H9 (cell line): ENCODE data around the gene PAK5. TPM values are rescaled to one million over a fixed set of nuclear protein-coding genes. Genes with fewer than 3 reads are reported as not detected.

Source experiments
- DNase-seq: peaks from one replicate; pipeline ENCODE4 v3.0.0-alpha.2; 2017
- H2AFZ ChIP-seq: one replicate; pipeline ENCODE4 v1.6.1; 2013; ENCODE audit warnings: mild to moderate bottlenecking, low read length, control low read depth, moderate library complexity
- H2AK5ac ChIP-seq: 2 replicates; pipeline ENCODE4 v1.6.1; 2013; ENCODE audit warnings: low read length, control low read depth, mixed read lengths; ENCODE audit not compliant: insufficient read length
- H2BK120ac ChIP-seq: one replicate; pipeline ENCODE4 v1.6.1; 2013; ENCODE audit warnings: low read depth, mild to moderate bottlenecking, low read length, control low read depth, inconsistent platforms; ENCODE audit not compliant: poor library complexity, severe bottlenecking
- H2BK12ac ChIP-seq: 2 replicates; pipeline ENCODE4 v1.6.1; 2013; ENCODE audit warnings: low read length, control low read depth, mixed read lengths, low read depth; ENCODE audit not compliant: insufficient read length
- H2BK15ac ChIP-seq: 2 replicates; pipeline ENCODE4 v1.6.1; 2013; ENCODE audit warnings: low read depth, low read length, control low read depth
- H2BK20ac ChIP-seq: one replicate; pipeline ENCODE4 v1.6.1; 2013; ENCODE audit warnings: low read depth, mild to moderate bottlenecking, low read length, control low read depth, inconsistent platforms; ENCODE audit not compliant: poor library complexity, severe bottlenecking
- H2BK5ac ChIP-seq: 2 replicates; pipeline ENCODE4 v1.6.1; 2013; ENCODE audit warnings: low read length, control low read depth, mixed read lengths; ENCODE audit not compliant: insufficient read length
- H3K14ac ChIP-seq: 2 replicates; pipeline ENCODE4 v1.6.1; 2013; ENCODE audit warnings: low read length, control low read depth; ENCODE audit not compliant: insufficient read depth
- H3K18ac ChIP-seq: 2 replicates; pipeline ENCODE4 v1.6.1; 2013; ENCODE audit warnings: low read depth, mild to moderate bottlenecking, mixed read lengths, low read length, control low read depth; ENCODE audit not compliant: insufficient read length
- H3K23ac ChIP-seq: 2 replicates; pipeline ENCODE4 v1.6.1; 2013; ENCODE audit warnings: low read length, control low read depth, mixed read lengths, low read depth; ENCODE audit not compliant: insufficient read length
- H3K23me2 ChIP-seq: 2 replicates; pipeline ENCODE4 v1.6.1; 2013; ENCODE audit warnings: low read depth, mild to moderate bottlenecking, mixed read lengths, low read length, control low read depth; ENCODE audit not compliant: insufficient read length, poor library complexity, severe bottlenecking
- H3K27ac ChIP-seq: 2 replicates; pipeline ENCODE4 v1.5.1; 2013; ENCODE audit warnings: low read length, control low read depth, mixed read lengths, low read depth; ENCODE audit not compliant: insufficient read length
- H3K27me3 ChIP-seq: 2 replicates; pipeline ENCODE4 v1.6.1; 2013; ENCODE audit warnings: low read length, control low read depth, inconsistent platforms; ENCODE audit not compliant: insufficient read depth
- H3K4ac ChIP-seq: 2 replicates; pipeline ENCODE4 v1.6.1; 2013; ENCODE audit warnings: low read depth, mild to moderate bottlenecking, control low read depth, inconsistent platforms, low read length, moderate library complexity
- H3K4me1 ChIP-seq: 2 replicates; pipeline ENCODE4 v1.6.1; 2013; ENCODE audit warnings: low read length, control low read depth, inconsistent platforms; ENCODE audit not compliant: insufficient read depth
- H3K4me2 ChIP-seq: 2 replicates; pipeline ENCODE4 v1.6.1; 2013; ENCODE audit warnings: low read length, control low read depth, mixed read lengths; ENCODE audit not compliant: insufficient read length, insufficient read depth
- H3K56ac ChIP-seq: 2 replicates; pipeline ENCODE4 v1.6.1; 2013; ENCODE audit warnings: low read depth, mild to moderate bottlenecking, mixed read lengths, low read length, control low read depth; ENCODE audit not compliant: insufficient read length
- H3K79me1 ChIP-seq: 2 replicates; pipeline ENCODE4 v1.6.1; 2013; ENCODE audit warnings: low read depth, mild to moderate bottlenecking, moderate library complexity, low read length, control low read depth, inconsistent platforms; ENCODE audit not compliant: insufficient read depth, poor library complexity, severe bottlenecking
- H3K79me2 ChIP-seq: 2 replicates; pipeline ENCODE4 v1.6.1; 2013; ENCODE audit warnings: low read length, control low read depth, inconsistent platforms; ENCODE audit not compliant: insufficient read depth
- H3K9ac ChIP-seq: 2 replicates; pipeline ENCODE4 v1.6.1; 2013; ENCODE audit warnings: low read length, control low read depth, mixed read lengths; ENCODE audit not compliant: insufficient read length; ENCODE audit errors: extremely low read depth
- H3K9me3 ChIP-seq: one replicate; pipeline ENCODE4 v1.6.1; 2013; ENCODE audit warnings: low read depth, low read length, inconsistent platforms; ENCODE audit not compliant: control insufficient read depth
- H3T11ph ChIP-seq: one replicate; pipeline ENCODE4 v1.6.1; 2013; ENCODE audit warnings: mild to moderate bottlenecking, low read length, control low read depth, inconsistent platforms
- H4K20me1 ChIP-seq: one replicate; pipeline ENCODE4 v1.6.1; 2013; ENCODE audit not compliant: control insufficient read depth, insufficient read length, insufficient read depth
- H4K5ac ChIP-seq: 2 replicates; pipeline ENCODE4 v1.6.1; 2013; ENCODE audit warnings: low read depth, mild to moderate bottlenecking, mixed read lengths, low read length, control low read depth; ENCODE audit not compliant: insufficient read length
- H4K8ac ChIP-seq: replicated peaks from 2 replicates; pipeline ENCODE4 v1.6.1; 2013; ENCODE audit warnings: low read length, control low read depth, mixed read lengths, low read depth; ENCODE audit not compliant: insufficient read length
- H4K91ac ChIP-seq: 2 replicates; pipeline ENCODE4 v1.6.1; 2013; ENCODE audit warnings: low read depth, mild to moderate bottlenecking, moderate library complexity, mixed read lengths, low read length, control low read depth; ENCODE audit not compliant: insufficient read length
- H3K27ac Mint-ChIP-seq, 3 experiments: 2 replicates in 2 of 3; 3 replicates in 1 of 3; pipeline ENCODE4 v1.8.0; 2020 to 2021; ENCODE audit warnings: mixed read lengths in 3 of 3, mild to moderate bottlenecking in 1 of 3, moderate library complexity in 1 of 3
- H3K27me3 Mint-ChIP-seq: 2 replicates; pipeline ENCODE4 v1.8.0; 2021; ENCODE audit warnings: low read depth, mild to moderate bottlenecking, moderate library complexity, mixed read lengths
- H3K36me3 Mint-ChIP-seq, 3 experiments: 2 replicates in 2 of 3; 3 replicates in 1 of 3; pipeline ENCODE4 v1.8.0; 2020 to 2021; ENCODE audit warnings: low read depth in 3 of 3, mixed read lengths in 3 of 3; ENCODE audit not compliant: insufficient read depth in 1 of 3
- H3K4me1 Mint-ChIP-seq, 2 experiments: 2 replicates each; pipeline ENCODE4 v1.8.0; 2020; ENCODE audit warnings: mixed read lengths in 2 of 2
- H3K4me3 Mint-ChIP-seq, 2 experiments: 2 replicates in 1 of 2; 3 replicates in 1 of 2; pipeline ENCODE4 v1.8.0; 2020 to 2021; ENCODE audit warnings: mild to moderate bottlenecking in 2 of 2, mixed read lengths in 2 of 2, moderate library complexity in 1 of 2
- H3K9me3 Mint-ChIP-seq, 2 experiments: 2 replicates in 1 of 2; 3 replicates in 1 of 2; pipeline ENCODE4 v1.8.0; 2020; ENCODE audit warnings: mild to moderate bottlenecking in 2 of 2, mixed read lengths in 2 of 2, moderate library complexity in 1 of 2
- CTCF ChIP-seq: fragments of 200-600 bp; sonication (generic); conservative IDR thresholded peaks from 3 replicates; pipeline ENCODE4 v1.8.0; 2021; ENCODE audit warnings: antibody characterized with exemption, mild to moderate bottlenecking
- WGBS: extraction: QIAGEN DNeasy Blood & Tissue Kit; methylation state at CpG from one replicate; pipeline ENCODE4 v1.1.7; 2013; ENCODE audit warnings: missing lambda C conversion rate, low lambda C conversion rate, mixed read lengths; ENCODE audit not compliant: insufficient read length; ENCODE audit errors: extremely low coverage; 5-methylcytosine and 5-hydroxymethylcytosine counted together
- total RNA-seq: library from RNA; stranded (reverse); gene quantifications from 2 replicates; pipeline ENCODE4 v1.2.1, GENCODE V29; 2021

The PAK5 gene
- total RNA-seq, 1 experiment from 2014 or later: 0.20 TPM

DNA sequence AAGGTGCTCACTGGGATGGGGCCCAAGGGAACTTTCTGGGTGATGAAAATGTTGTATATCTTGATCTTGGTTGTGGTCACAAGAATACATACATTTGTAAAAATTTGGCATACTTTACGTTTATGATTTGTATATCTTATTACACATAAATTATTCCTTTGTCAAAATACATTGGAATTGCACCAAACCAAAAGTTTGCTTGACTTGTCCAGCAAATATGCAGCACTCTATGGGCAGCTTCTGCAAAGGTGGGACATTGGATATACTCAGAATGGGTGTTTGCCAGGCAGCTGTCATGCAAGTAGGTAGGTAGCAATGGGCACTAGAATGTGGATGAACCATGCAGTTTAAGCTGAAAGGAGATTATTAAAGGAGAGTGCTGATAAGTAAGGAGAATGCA, 246.5 kb downstream of the PAK5 start:
- H2AK5ac ChIP-seq: no peak overlapping the region
- no peaks in the 10 kb centered on the region for H3K27me3 ChIP-seq
- H2BK20ac ChIP-seq: no peak overlapping the region
- H3K4me1 Mint-ChIP-seq: 0 out of 4 replicates have a peak, but pooled peaks cover 0 to 4% of the 10 kb centered on the region in 2 experiments
- H3K4me2 ChIP-seq: no peak overlapping the region
- no peaks in the 10 kb centered on the region for H3K79me1 ChIP-seq
- no peak overlapping the region for H4K8ac ChIP-seq
- no peak overlapping the region for H2AFZ ChIP-seq
- H4K5ac ChIP-seq: no peak overlapping the region
- no peak overlapping the region for H3K56ac ChIP-seq
- H4K20me1 ChIP-seq: no peaks in the 10 kb centered on the region
- H3K4me1 ChIP-seq: no peaks in the 10 kb centered on the region
- H3K27me3 Mint-ChIP-seq: no peaks in the 10 kb centered on the region
- no peaks in the 10 kb centered on the region for H3K36me3 Mint-ChIP-seq
- H3K27ac ChIP-seq: no peak overlapping the region
- H3K9me3 ChIP-seq: no peaks in the 10 kb centered on the region
- H3K9ac ChIP-seq: no peak overlapping the region
- H3K79me2 ChIP-seq: no peaks in the 10 kb centered on the region
- H2BK12ac ChIP-seq: no peak overlapping the region
- no peak for DNase-seq
- no peak overlapping the region for H3K18ac ChIP-seq
- no peak overlapping the region for H3K4ac ChIP-seq
- no peak overlapping the region for H3K14ac ChIP-seq
- H3K9me3 Mint-ChIP-seq: no peaks in the 10 kb centered on the region
- no peak overlapping the region for H3K23ac ChIP-seq
- H2BK5ac ChIP-seq: no peak overlapping the region
- H3K23me2 ChIP-seq: no peaks in the 10 kb centered on the region
- H2BK120ac ChIP-seq: no peak overlapping the region
- H4K91ac ChIP-seq: no peak overlapping the region
- no peak overlapping the region for H3T11ph ChIP-seq
- no peak overlapping the region for H2BK15ac ChIP-seq
- H3K27ac Mint-ChIP-seq: no peak overlapping the region
- H3K4me3 Mint-ChIP-seq: no peak overlapping the region
- no peak for TF ChIP-seq CTCF
- no CpG with 5 or more reads among the region's 1 CpG for WGBS
